Left colon (tissue), 2 donors: ENCODE results near the gene ZNF592. TPM values are rescaled to one million over a fixed set of nuclear protein-coding genes. Genes with fewer than 3 reads are reported as not detected.

Experiments
- ATAC-seq: fragments of 200-7000 bp; cut with Tn5 transposase; one replicate; pipeline ENCODE4 v1.9.1; 2020; ENCODE audit warnings: mild to moderate bottlenecking, moderate library complexity
- DNase-seq, 2 donors: peaks; one replicate each; pipeline ENCODE4 v3.0.0-alpha.2; 2020
- intact Hi-C, 2 donors: fragments of 100-400 bp; cut with DNase I in 1 of 2; cut with micrococcal nuclease in 1 of 2; formaldehyde crosslinking; loops; one replicate each; pipeline versions ENCODE4 v1.11.2 to v1.14.0; 2022; cut with DNase I, micrococcal nuclease
- total RNA-seq, 2 donors: library from RNA; stranded (reverse); fragmentation: NEBNext Ultra II Directional; extraction: Animal tissue kit (Norgen Biotek cat#: 25700); gene quantifications; one replicate each; pipeline ENCODE4 v1.2.1, GENCODE V29; 2021
- donor health status: DM: no; HTN: no; CAD: no.
- donor health status: DM: yes; HTN: yes; CAD: no.

The ZNF592 gene
- total RNA-seq, 2 donors from 2014 or later, result 24.3 to 29.7 TPM

GRCh38 chr15:84772467-84772866, 24.1 kb downstream of the ZNF592 start:
- ATAC-seq, result no peak
- intact Hi-C loops, result no loop called here
- DNase-seq, result no peak

GRCh38 chr15:84773716-84774115, 25.3 kb downstream of the ZNF592 start:
- ATAC-seq (no peak), DNase-seq (no peak)
- intact Hi-C loops, result no loop called here

DNA sequence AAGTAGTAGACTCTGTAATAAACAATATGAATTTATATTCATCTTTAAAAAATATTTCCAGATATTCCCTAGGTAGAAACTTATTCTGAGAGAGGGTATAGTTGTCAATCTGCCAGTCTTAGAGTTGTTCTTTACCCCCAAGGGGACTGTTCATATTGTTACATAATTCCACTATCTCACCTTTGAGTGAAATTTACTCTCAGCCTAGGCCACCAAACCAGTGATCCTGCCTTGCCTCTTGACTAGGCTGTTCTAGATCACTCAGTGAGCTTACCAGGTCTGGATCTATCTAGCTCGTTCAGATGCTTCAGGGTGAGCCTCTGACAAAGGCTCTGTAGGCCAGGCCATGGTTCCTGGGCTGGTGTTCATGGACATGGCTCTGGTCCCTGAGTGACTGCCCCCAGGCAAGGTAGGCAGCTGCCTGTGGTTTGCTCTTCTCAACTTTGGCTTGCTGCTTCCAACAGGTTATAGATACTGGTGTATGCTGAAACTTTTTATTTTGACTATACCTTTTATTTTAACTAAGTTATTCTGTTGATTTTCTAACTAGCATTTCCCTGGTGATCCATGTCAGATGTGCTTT, 27.6 kb downstream of the ZNF592 start:
- DNase-seq (no peak), ATAC-seq (no peak)
- intact Hi-C loops, result no loop called here

GRCh38 chr15:84778194-84778593, 29.8 kb downstream of the ZNF592 start:
- DNase-seq, result no peak
- intact Hi-C loops, result no loop called here
- ATAC-seq, result no peak

- DNase-seq (no peak), ATAC-seq (no peak)
- intact Hi-C loops, result no loop called here
Observed at GRCh38 chr15:84780492-84780891, 32.1 kb downstream of the ZNF592 start.

DNA sequence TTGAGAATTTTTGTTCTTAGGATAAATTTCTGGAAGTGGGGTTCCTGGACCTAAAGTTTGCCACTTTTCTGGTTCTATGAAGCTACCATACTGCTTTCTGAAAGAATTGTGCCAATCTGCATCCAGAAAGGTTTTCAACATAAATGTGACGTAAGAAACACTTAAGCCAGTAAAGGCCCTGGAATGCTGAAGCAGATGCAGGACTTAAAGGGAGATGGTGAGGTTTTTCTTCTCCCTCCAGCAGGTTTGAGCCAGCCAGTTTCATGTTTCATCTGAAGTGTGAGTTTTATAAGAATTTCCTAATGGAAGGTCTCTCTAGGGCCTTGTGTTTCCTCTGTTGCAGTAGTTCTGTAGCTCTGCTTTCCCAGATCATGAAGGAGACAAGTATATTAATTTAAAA, 33.1 kb downstream of the ZNF592 start:
- ATAC-seq, result no peak
- intact Hi-C loops, result no loop called here
- DNase-seq, result no peak

DNA sequence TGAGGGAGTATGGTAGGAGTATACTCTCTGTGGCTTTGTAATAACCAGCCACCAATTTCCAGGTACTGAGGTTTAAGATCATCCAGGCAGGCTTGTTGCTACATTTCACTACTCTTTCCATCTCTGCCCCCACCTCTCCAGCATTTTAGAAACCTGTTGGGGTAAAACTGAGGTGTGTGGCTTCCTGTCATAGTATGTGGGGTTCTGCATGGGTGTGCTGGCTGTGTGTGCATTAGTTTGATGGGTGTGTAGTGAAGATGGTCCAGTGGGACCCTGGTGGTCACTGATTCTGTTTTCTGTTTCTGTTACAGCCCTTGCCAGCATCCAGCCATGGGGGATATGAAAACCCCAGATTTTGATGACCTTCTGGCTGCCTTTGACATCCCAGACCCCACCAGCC, 34.0 kb downstream of the ZNF592 start:
- DNase-seq, result no peak
- ATAC-seq, result no peak
- intact Hi-C loops, result no loop called here

DNA sequence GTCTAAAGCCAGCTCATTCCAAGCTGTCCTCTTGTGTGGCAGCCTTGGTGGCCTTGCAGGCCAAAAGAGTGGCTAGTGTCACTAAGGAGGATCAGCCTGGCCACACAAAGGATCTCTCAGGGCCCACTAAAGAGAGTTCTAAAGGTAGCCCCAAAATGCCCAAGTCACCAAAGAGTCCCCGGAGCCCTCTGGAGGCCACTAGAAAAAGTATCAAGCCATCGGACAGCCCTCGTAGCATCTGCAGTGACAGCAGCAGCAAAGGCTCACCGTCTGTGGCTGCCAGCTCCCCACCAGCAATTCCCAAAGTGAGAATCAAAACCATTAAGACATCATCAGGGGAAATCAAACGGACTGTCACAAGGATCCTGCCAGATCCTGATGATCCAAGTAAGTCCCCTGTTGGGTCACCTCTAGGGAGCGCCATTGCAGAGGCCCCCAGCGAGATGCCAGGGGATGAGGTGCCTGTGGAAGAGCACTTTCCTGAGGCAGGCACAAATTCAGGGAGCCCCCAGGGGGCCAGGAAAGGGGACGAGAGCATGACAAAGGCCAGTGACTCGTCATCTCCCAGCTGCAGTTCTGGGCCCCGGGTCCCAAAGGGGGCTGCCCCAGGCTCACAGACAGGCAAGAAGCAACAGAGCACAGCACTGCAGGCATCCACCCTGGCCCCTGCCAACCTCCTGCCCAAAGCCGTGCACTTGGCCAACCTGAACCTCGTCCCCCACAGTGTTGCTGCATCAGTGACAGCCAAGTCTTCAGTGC, 35.3 kb downstream of the ZNF592 start:
- intact Hi-C loops, result no loop called here
- no peak for ATAC-seq
- DNase-seq, result no peak

GRCh38 chr15:84784262-84784661, 35.9 kb downstream of the ZNF592 start:
- no peak for ATAC-seq
- intact Hi-C loops, result no loop called here
- DNase-seq, result no peak

DNA sequence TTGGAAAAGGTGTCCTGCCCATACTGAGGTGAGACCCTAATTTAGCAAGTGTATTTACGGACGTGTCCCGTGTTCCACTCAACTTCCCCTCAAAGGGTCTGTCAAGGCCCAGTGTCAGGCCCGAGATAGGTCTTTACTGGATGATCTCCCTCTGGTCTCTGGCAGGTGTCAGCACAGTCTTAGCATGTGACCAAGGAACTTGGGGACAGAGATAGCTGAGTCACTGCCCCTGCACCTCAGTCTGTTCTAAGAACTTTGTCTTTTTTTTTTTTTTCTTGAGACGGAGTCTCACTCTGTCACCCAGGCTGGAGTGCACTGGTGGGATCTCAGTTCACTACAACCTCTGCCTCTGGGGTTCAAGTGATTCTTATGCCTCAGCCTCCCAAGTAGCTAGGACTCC, 36.7 kb downstream of the ZNF592 start:
- DNase-seq, result no peak
- intact Hi-C loops, result no loop called here
- ATAC-seq, result no peak

DNA sequence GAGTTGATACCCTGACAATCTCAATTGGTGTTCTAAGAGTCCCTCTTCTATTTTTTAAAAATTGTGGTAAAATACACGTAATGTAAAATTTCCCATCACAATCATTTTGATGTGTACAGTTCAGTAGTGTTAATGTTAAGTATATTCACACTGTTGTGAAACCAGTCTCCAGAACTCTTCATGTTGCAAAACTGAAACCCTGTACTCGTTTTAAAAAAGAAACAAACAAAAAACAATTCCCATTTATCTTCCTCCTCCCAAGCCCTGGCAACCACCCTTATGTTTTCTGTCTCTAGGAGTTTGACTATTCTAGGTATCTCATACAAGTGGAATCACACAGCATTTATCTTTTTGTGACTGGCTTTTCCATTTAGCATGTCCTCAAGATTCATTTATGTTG, 40.1 kb downstream of the ZNF592 start:
- DNase-seq, result no peak
- no peak for ATAC-seq
- intact Hi-C loops, result no loop called here

DNA sequence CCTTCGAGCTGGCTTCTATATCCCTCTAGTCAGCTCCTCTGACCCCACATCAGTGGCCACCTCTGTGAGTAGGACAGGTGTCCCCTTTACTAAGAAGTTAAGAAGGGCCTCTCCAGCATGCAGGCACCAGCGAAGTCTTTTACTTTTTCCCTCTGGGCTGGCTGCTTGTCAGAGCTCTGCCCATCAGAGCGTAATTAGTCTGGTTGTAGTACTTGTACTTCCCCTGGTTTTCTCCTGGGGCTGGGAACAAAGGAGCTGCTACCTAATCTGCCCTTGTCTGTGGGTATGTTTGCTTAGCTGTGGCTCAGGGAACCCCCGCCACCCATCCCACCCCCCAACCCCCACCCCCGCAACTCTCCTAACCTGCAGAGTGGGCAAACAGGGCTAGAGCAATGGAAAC, 41.4 kb downstream of the ZNF592 start:
- ATAC-seq, result no peak
- intact Hi-C loops, result no loop called here
- DNase-seq, result no peak

- ATAC-seq (no peak), DNase-seq (no peak)
- intact Hi-C loops, result no loop called here
Observed at GRCh38 chr15:84790676-84791075, 42.3 kb downstream of the ZNF592 start.

DNA sequence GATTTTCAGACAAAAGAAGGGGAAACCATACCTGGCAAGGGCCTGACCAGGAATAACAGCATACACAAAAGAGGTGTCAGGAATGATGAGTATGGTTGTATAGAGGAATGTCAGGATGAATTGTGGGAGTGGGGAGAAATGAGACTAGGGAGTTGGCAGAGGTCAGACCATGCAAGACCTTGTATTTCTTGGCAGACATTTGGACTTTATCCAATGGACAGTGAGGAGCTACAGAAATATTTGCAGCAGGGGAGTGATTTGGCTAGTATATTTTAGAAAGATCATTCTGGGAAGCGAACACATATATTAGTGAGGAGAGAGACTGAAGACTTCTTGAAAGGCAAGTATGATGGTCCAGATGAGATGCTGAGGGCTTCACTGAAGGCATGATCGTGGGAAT, 43.4 kb downstream of the ZNF592 start:
- ATAC-seq (no peak), DNase-seq (no peak)

GRCh38 chr15:84793431-84794161, 45.2 kb downstream of the ZNF592 start:
- intact Hi-C loops, result no loop called here
- no peak for DNase-seq
- ATAC-seq, result no peak

More for the DNA sequence above, 43.4 kb downstream of the ZNF592 start:
- intact Hi-C loops, result no loop called here

DNA sequence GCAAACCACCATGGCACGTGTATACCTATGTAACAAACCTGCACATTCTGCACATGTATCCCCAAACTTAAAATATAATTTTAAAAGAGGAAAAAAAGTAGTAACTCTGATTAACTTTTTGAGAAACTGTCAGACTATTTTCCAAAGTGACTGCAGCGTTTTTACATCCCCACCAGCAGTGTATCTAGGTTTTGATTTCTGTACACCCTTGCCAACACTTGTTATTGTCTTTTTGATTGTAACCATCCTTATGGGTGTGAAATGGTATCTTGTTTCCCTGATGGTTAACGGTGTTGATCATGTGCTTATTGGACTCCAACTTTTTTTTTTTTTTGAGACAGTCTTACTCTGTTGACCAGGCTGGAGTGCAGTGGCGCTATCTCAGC, 45.8 kb downstream of the ZNF592 start:
- DNase-seq, result no peak
- intact Hi-C loops, result no loop called here
- ATAC-seq, result no peak

- DNase-seq, result no peak
- intact Hi-C loops, result no loop called here
- ATAC-seq, result no peak
Observed at GRCh38 chr15:84795186-84795585, 46.8 kb downstream of the ZNF592 start.

GRCh38 chr15:84797212-84797611, 48.8 kb downstream of the ZNF592 start:
- no peak for ATAC-seq
- intact Hi-C loops, result no loop called here
- no peak for DNase-seq

DNA sequence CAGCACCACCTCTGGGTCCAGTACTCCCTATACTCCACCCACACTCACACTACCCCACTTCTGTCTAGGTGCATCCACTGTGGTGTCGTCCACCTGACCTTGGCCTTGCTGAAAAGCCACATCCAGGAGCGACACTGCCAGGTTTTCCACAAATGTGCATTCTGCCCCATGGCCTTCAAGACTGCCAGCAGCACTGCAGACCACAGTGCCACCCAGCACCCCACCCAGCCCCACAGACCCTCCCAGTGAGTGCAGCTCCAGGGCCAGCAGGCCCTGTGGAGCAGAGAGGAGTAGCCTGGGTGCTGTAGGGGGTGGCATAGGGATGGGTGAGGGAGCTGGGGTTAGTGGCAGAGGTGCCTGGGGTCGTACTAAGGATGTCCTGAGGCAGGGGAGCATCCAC, 49.4 kb downstream of the ZNF592 start:
- ATAC-seq (no peak), DNase-seq (no peak)
- intact Hi-C loops, result no loop called here

DNA sequence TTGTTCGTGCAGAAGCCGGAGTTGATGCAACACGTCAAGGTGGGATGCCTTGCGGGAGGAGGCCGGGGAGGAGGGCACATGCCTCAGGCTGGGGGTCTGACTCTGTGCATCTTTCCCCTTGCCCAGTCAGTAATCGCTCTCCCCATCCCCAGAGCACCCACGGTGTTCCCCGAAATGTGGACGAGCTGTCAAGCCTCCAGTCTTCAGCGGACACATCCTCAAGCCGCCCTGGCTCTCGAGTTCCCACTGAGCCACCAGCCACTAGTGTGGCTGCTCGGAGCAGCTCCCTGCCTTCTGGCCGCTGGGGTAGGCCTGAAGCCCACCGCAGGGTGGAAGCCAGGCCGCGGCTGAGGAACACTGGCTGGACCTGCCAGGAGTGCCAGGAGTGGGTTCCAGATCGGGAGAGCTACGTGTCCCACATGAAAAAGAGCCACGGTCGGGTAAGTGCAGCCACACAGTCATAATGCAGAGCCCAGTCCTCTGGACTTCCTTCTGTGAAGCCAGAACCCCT, 50.1 kb downstream of the ZNF592 start:
- ATAC-seq (no peak), DNase-seq (no peak)
- intact Hi-C loops, result no loop called here
